ENCODE measurements around the gene RAB18.

GRCh38 chr10:27479016-27479415, 25.1 kb upstream of the RAB18 start:
- TF ChIP-seq CTCF (IDR thresholded peaks at IDR 0.05 in 8 of 11, conservative IDR thresholded peaks at IDR 0.05 in 3 of 11) (no peak), POLR2AphosphoS5 (IDR thresholded peaks at IDR 0.05) (no peak), POLR2A (IDR thresholded peaks at IDR 0.05) (no peak)

Data from spleen (tissue), 7 donors.